KOPT-K1 (cell line): ENCODE results near the gene STRA6.

Experiments used
- H3K27ac ChIP-seq: fragments of 200-600 bp; sonication (generic); 2 replicates; pipeline ENCODE4 v1.5.1; 2016; ENCODE audit warnings: antibody characterized with exemption, mild to moderate bottlenecking, low read depth, low read length; ENCODE audit not compliant: poor library complexity, severe bottlenecking
- H3K36me3 ChIP-seq: fragments of 200-600 bp; sonication (generic); 2 replicates; pipeline ENCODE4 v1.5.1; 2017; ENCODE audit warnings: antibody characterized with exemption, mild to moderate bottlenecking, low read length, moderate library complexity; ENCODE audit not compliant: insufficient read depth
- H3K9me3 ChIP-seq: fragments of 200-600 bp; sonication (generic); 2 replicates; pipeline ENCODE4 v1.5.1; 2017; ENCODE audit warnings: antibody characterized with exemption, low read length, mild to moderate bottlenecking; ENCODE audit not compliant: insufficient read depth, poor library complexity, severe bottlenecking

Gene STRA6

GRCh38 chr15:74202452-74203401 lies at the start of gene STRA6:
Gene STRA6 (minus strand): TSS chr15:74202787. CDS start chr15:74202267, 520 bp downstream.
- Histone ChIP-seq H3K27ac (peak within 1 kb of the TSS; percentile 93), H3K36me3 (no peaks in the 10 kb centered on the region; the same call in 1 of the 2 replicates), H3K9me3 (no peaks in the 10 kb centered on the region)

GRCh38 chr15:74252291-74252690 lies 49.7 kb upstream of the STRA6 start:
- Histone ChIP-seq H3K36me3 (no peaks in the 10 kb centered on the region), H3K9me3 (no peaks in the 10 kb centered on the region), H3K27ac (no peak overlapping the region)

- no peaks in the 10 kb centered on the region for H3K9me3 ChIP-seq
- no peaks in the 10 kb centered on the region for H3K36me3 ChIP-seq
- no peak overlapping the region for H3K27ac ChIP-seq
These were observed 48.7 kb upstream of the STRA6 start for GRCh38 chr15:74251131-74251811.

GRCh38 chr15:74250266-74250665 lies 47.7 kb upstream of the STRA6 start:
- no peaks in the 10 kb centered on the region for H3K9me3 ChIP-seq
- H3K27ac ChIP-seq = no peak overlapping the region
- H3K36me3 ChIP-seq = no peaks in the 10 kb centered on the region

- H3K27ac ChIP-seq = peak overlapping the region; percentile 13
- H3K9me3 ChIP-seq = no peaks in the 10 kb centered on the region
- no peaks in the 10 kb centered on the region for H3K36me3 ChIP-seq
These were observed 42.9 kb upstream of the STRA6 start for GRCh38 chr15:74245342-74245931.

- H3K36me3 ChIP-seq = no peaks in the 10 kb centered on the region
- peak overlapping the region; percentile 13 for H3K27ac ChIP-seq
- H3K9me3 ChIP-seq = no peaks in the 10 kb centered on the region
These were observed 42.3 kb upstream of the STRA6 start for GRCh38 chr15:74244822-74245341.

- no peaks in the 10 kb centered on the region for H3K36me3 ChIP-seq
- H3K27ac ChIP-seq = no peak overlapping the region
- no peaks in the 10 kb centered on the region for H3K9me3 ChIP-seq
These were observed 40.8 kb upstream of the STRA6 start for GRCh38 chr15:74243431-74243830.

GRCh38 chr15:74242441-74243185 lies 40.0 kb upstream of the STRA6 start:
- H3K27ac ChIP-seq = no peak overlapping the region
- H3K36me3 ChIP-seq = no peaks in the 10 kb centered on the region
- H3K9me3 ChIP-seq = no peaks in the 10 kb centered on the region

GRCh38 chr15:74240897-74241614 lies 38.5 kb upstream of the STRA6 start:
- H3K9me3 ChIP-seq = no peaks in the 10 kb centered on the region
- H3K36me3 ChIP-seq = no peaks in the 10 kb centered on the region
- H3K27ac ChIP-seq = no peak overlapping the region

- Histone ChIP-seq H3K27ac (no peak overlapping the region), H3K9me3 (no peaks in the 10 kb centered on the region), H3K36me3 (no peaks in the 10 kb centered on the region)
These were observed 37.5 kb upstream of the STRA6 start for GRCh38 chr15:74240002-74240568.

GRCh38 chr15:74239051-74239705 lies 36.6 kb upstream of the STRA6 start:
- Histone ChIP-seq H3K36me3 (no peaks in the 10 kb centered on the region), H3K9me3 (no peaks in the 10 kb centered on the region), H3K27ac (no peak overlapping the region)

GRCh38 chr15:74235962-74236361 lies 33.4 kb upstream of the STRA6 start, which contains the start of gene CCDC33:
Gene CCDC33 (plus strand): TSS chr15:74236326. CDS start chr15:74236720, 394 bp downstream.
- Histone ChIP-seq H3K9me3 (no peaks in the 10 kb centered on the region), H3K27ac (no peak within 1 kb of the TSS), H3K36me3 (no peaks in the 10 kb centered on the region)

GRCh38 chr15:74234598-74234875 lies 31.9 kb upstream of the STRA6 start:
- H3K27ac ChIP-seq = no peak overlapping the region
- H3K36me3 ChIP-seq = no peaks in the 10 kb centered on the region
- no peaks in the 10 kb centered on the region for H3K9me3 ChIP-seq
